GM21515 (cell line): ENCODE data around the gene MAPKAP1.
A peak's percentile ranks its signal among the peaks of the same experiment; 100 is the strongest.

Experiments used
- ATAC-seq: cut with Tn5 transposase; IDR thresholded peaks from one replicate; pipeline ENCODE4 v1.9.1; 2021; ENCODE audit not compliant: unreplicated experiment

The MAPKAP1 gene

DNA sequence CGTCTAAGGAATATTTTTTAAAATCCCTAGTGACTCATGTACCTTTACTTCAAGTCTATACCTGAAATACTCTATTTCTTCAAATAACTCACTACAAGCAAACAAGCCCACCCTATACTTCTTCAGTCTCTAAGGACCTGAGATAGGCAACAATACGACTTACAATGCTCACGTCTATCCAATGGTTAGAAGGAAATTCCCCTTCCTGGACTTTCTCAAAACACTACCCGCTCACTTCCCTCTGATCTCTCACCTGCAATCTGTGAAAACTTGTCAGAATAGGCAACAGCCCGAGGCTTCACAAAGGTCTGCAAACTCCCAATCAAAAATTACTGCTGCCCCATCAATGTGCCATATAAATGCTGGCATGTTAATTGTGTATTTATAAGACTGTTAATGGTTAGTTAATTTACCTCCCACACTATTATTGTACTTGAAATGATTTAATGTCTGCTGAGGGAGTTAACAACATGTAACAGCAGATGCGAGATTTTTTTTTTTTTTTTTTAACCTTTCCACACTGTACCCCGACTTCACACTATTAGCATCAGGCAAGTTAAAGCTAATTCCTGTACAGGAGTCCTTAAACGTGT lies 27.3 kb downstream of the MAPKAP1 start:
- no peak for ATAC-seq

DNA sequence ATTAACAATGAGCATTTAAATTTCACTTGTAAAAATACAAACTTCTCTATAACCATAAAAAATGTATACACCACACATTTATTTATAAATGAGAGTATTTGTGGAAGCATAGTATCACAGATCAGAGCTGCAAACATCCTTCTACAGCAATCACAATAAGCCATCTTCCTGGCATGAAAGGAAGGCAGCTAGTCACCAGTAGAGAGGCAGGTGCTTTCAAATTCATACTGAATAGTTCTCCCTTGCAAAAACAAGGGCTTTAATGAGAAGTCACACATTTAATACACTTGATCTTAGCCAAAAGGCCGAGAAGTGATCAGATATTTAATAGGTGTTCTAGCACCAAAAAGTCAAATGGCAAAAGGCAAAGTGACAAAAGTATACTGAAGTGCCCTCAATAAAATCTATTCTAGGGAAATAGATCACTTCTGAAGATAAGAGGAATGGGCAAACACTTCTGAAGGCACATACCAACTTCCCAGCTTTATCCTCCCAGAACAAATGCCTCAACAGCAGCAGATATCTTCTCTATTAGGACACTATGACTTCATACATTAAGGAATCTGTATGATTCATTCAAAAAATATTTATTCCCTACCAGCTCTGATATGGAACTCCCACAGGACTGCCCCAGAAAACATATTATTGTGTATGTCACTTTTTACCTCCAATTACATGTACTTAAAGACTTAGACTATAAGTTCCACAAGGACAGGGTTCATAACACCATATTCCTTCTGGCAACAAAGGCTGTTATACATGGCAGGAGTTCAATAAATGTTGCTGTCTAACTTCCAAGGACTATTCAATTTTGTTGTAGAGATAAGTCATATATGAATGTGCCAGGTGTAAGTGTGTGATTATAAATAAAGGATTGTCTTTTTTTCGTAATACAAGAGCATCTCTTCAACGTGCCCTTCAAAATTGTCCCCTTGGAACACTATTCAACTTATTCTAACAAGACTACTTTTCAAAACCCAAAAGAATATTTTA lies 31.7 kb downstream of the MAPKAP1 start:
- no peak for ATAC-seq

DNA sequence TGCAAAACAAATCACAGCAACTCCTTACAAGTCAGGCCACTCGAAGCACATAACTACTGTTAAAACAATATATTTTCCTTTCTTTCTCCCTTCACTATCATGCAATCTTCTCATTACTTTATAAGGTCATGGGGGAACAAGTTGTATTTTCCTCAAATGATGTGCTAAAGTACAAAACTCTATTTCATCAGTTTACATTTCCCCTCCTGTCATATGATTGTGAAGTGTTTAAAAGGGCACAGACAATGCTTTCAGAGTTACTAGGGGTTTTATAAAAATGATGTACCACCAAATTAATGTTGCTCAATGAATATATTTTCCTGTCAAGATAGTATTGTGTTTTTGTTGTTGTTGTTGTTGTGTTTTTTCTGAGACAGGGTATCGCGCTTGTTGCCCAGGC lies 34.1 kb downstream of the MAPKAP1 start:
- no peak for ATAC-seq

DNA sequence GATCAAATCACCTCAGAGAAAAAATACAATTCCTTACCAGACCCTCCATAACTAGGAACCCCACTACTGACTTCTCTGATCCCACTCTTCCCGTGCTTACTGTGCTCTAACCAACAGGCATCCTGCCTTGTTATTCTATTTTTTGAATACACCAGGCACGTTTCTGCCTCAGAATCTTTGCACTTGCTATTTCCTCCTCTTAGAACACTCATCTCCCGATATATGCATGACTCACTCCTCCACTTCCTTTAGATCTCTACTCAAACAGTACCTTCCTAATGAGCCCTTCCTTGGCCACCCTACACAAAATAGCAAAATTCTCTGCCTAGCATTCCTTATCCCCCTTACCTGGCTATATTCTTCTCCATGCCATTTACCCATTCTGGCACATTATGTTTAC lies 43.9 kb downstream of the MAPKAP1 start:
- ATAC-seq = no peak

DNA sequence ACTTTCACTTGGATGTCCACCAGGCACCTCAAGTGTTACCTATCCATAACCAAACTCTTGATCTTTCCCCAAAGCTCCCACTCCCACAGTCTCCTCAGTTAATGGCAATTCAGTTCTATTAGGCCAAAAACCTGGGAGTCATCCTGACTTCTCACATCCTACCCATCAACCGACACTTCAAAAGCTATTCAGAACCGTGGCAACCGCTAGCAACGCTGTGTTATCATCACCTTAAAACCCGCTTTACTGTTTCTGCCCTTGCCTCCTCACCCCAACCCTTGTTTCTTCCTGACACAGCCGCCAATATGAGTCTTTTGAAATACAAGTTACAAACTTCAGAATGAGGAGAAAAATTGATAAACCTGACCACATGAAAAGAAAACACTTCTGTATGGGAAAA lies 46.5 kb downstream of the MAPKAP1 start:
- no peak for ATAC-seq

DNA sequence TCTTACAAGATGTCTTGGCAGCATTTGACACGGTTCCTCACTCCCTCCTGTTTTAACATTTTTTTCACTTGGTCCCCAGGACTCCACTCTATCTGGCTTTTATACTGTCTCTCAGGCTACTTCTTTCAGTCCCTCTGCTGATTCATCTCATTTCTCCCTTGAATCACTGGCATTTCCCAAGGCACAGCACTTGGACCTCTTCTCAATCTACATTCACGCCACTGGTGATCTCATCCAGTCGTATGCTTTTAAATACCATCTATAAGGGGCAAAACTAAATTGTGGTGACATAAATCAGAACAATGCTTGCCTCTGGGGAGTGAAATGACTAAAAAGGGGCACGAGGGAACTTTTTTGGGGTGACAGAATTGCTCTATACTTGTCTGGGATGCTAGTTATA lies 47.1 kb downstream of the MAPKAP1 start:
- no peak for ATAC-seq

DNA sequence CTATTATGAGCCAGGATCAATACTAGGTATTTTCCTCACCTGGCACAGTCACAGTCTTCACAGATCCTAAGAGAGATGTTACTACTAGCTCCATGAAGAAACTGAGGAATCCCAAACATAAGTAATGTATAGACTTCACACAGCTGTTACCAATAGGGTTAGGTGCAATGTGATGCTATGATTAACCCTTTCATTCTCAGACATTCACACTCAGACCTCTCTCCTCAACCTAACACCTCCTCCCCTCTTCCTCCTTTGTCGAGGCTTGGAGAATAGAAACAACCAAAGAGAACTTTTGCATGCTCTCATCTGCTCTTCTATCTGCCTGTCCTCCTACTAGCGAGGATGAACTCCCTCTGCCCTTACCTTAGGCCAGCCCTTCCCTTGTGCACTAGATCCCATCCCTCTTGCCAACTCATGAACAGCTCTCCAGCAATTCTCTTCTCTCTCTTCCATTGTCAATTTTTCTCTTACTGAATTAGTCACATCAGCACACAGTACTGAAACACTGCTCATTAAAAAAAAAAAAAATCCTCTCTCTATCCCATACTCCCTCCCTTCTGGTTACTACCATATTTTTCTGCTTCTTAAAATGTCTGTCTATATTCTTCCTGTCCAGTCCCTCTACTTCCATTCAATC lies 47.7 kb downstream of the MAPKAP1 start:
- no peak for ATAC-seq

DNA sequence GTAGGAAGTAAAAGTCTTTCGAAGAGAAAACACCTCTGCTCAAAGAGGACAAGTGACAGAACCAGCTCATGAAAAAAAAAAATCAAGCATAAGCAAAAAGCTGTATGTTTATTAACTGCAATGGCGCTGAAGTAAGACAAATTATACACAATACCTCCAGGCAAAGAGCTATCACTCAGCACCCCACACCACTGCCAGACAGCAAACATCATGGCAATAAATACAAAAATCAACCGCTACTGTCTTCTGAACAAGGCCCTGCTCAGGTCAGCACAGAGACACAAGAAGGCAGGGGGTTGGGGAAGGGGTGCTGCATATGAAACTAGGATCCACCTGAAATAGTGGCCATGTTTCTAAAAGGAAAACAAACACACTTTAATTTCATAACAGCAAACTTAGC lies 50.4 kb downstream of the MAPKAP1 start:
- ATAC-seq = no peak

DNA sequence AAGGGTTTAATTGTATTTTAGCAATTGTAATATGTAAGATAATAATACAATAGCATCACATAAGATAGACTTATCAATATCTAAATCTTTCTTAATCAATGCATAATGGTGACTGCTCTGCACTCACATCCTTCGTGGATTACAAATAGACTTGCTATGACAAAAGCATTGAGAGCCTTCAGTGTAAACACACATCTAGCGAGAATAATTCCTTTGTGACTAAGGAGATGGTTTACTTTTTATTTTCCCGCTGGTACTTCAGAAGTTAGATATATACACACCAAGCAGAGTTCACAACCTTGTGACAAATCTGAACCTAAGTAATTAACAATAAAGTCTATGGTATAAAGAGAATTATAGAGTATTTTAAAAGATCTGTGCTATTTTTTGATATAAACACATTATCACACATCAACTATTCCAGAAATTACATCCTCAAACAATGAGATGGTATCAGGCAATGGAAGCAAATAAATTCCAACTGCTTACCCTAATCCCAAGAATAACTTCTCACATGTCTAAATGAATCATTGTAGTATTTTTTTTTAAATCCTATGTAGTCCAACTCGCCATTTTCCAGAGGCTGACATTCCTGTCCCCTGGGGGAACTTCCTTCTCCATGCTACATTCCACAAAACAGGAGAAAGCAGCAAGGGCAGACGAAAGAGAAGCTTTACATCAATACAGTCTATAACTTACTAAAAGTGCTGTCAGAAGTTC lies 51.2 kb downstream of the MAPKAP1 start:
- ATAC-seq = no peak

DNA sequence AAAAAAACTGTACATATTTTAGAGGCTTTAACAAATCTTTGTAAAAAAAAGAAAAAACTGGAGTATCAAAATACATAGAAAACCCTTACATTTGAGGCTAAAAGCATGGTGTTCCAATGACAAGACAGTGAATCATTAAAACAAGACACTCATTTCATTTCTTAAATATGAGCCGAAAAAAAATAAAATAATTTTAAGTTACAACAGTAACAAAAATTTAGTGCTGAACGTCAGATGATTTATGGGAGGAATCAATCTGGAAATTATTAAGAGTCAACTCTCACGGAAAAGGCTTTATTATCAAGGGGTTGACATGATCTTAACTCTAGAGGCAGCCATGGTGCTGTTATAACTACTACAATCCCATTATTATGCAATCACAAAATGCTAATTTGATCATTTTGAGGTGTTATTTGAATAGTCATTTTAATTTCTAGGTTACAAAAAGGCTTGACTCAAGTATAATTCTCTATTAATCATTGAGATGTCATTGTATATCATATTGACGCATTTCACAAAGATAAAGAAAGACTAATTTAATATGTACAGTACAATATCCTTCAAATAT lies 51.9 kb downstream of the MAPKAP1 start:
- no peak for ATAC-seq

DNA sequence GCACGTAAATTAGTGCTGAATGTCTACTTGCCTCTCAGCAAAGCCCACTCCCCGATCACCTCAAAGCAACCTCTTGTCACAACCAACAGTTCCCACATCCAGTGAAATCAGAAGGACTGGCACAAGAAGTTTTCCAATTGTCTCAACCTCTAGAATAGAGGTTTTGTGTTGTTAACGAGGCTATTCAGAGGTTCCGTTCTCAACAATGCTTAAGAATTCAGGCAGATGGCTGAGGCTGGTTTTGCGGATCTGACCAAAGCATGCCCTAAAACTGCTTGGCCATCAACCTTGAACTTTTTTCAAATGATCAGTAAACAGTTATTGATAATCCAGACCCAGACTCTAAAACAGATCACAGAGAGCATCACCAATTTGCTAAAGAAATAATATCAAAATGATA lies 52.9 kb downstream of the MAPKAP1 start:
- no peak for ATAC-seq

DNA sequence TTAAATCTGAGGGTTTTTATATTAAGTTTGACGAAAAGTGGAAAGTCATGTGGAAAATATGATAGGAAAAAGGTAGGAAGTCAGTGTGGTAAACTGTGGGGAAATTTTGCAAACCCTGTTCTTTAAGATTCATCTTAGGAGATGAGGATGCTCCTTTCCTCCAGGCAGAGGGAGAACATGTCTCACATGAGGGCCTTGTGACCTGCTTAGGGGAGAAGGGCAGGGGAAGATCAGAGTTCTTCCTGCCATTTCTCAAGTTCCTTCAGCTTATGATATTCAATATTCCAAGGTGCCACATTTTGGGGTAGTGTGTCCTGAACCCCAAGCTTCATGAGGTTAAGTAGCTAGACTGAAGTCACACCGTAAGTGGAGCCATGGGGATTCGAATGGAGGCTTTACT lies 53.7 kb downstream of the MAPKAP1 start:
- ATAC-seq = no peak

DNA sequence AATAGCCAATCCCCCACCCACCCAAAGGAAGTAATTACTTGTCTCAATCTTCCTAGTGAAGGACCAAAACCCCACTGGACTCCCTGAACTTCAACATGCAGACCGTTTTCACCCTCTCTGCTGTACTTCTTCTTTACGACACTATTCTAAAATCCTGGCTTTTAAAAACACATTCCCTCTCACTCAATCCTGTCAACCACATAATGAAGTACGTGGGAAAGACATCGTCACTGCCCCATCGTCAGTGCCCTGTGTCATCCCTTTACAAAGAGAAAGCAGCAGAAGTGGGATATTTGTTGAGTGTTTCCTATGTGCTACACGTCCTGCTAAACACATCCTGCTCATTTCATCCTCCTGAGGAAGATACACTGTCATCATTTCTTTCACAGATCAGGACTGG lies 54.2 kb downstream of the MAPKAP1 start:
- ATAC-seq = no peak

DNA sequence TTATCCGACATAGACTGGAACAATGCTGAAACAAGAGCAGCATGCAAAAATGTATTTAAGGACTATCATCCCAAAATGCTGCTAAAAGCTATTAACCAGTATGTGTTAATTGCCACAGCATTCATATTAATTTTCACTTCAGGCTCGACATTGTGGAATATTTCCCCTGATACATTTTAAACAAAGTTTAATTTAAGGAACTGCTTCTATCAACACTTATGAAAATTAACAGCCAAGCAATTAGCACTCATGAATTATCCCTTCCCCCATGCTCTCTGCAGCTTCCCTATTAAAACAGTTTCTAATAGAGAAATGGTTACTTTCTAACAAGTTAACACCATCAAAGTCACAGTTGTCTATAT lies 54.8 kb downstream of the MAPKAP1 start:
- no peak for ATAC-seq

DNA sequence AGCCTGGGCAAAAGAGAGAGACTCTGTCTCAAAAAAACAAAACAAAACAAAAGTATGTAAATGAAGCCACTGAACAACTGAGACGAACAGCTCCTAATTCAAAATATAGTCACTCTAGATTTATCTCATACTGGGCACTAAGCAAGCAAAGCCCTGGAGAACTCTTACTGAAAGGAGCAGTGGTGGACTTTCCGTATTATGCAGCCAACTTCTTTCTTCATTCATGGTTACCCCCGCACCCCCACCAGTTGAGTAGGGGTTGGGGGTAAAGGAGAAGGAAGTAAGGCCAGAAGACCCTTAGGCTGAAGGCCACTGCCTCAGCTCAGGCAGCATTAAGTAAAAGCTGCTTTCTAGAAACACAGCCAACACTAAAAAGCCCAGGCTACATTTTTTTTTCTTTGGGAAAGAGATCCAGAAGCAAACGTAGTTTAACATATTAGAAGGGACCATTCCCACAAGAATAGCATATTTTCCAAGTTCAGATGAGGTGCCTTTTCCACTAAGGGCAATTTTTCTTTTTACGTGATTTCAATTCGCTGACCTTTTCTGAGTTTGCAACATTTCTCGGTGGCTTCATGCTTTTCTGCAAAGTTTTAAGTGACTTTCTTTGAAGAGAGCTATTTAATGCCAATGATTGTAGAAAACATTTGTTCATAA lies 55.3 kb downstream of the MAPKAP1 start:
- ATAC-seq = no peak

DNA sequence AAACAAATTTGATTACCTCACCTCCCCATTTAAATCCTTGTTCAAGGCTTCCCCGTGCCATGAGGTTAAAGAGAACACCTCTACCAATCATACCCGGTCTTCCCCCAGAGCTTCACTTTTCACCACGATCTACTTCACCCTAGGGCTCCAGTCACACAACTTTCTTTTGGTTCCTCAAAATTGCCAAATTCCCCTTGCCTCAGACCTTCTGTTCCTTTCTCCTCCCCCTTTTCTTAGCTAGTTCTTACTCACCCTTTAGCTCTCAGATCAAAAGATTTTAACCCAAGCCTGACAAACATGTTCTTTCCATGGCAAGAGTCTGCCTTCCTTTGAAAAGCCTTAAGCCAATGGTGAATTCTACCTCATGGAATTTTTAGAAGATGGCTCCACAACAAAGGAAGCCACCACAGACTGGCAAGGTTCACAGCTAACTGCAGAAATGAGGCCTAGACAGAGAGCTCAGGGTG lies 56.7 kb downstream of the MAPKAP1 start:
- peak; percentile 49 for ATAC-seq

DNA sequence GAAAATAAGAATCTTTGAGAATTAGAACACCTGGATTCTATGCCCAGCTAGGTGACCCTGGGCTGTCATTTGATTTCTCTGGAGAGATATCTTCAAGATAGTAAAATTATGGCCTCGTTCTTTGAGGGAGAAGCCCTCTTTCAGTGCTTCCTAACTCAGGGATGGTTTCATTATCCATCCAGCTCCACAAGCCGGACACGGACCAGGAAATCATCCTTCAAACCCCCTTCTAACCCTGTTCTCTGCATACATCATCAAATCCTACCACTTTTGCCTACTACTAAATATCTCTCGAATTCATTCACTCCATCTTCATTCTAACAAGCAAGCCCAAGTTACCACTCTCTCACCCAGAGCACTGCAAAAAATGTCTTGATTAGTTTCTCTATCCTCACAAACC lies 57.2 kb downstream of the MAPKAP1 start:
- ATAC-seq = no peak

DNA sequence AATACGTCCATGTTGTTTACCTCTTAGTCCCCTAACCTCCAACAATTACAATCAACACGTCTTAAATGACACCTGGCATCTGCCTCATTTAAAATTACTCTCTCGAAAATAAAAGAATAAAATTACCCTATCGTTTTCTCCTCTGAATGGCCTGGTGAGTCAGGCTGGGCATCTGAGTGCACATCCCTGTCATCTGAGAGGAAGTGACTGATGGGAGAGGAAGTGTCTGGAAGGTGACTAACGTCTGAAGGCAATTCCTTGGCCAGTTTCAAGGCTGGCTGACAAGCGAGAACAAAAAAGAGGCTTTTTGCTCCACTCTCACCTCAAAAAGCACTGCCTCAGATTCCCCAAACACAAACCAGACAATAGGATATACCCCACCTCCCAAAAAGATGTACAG lies 57.7 kb downstream of the MAPKAP1 start:
- no peak for ATAC-seq

DNA sequence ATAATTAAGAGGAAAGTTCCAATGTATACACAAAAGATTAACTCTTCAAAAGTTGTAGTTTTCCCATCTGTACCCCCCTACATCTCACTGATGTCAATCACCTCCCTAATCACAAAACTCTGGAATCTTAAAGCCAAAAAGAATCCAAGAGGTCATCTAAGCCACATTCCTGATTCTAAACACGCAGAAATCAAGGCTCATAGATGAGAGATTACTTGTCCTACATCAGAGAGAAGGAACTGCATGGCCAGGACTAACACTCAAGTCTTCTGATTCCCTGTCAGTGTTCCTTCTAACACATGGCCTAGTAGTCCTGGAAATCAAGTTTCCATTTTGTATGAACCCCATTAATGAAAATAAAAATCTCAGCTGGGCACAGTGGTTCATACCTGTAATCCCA lies 58.7 kb downstream of the MAPKAP1 start:
- no peak for ATAC-seq

DNA sequence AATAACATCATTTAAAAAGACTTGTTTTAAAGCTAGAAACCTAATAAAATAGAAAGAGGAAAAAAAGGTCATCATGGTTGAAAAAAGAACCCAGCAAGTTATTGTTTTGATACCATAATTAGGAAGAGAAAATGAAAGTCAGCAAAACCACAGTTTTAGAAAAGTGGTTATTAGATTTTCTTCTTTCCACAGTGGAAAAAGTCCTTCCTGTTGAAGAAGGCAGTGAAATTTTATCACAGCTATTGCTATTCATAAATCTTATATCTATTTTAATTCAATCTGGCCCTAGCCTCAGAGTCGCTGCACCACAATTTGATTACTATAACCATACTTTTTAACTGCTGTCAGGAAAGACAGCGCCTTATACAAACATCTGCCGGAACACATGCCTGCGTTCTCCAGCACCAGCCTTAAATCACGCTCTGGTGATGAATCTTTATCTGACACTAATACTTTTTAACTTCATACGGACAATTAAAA lies 60.3 kb downstream of the MAPKAP1 start:
- ATAC-seq = no peak
